K562 (cell line): Measurements from ENCODE around the gene NTRK3. TPM values are rescaled to one million over a fixed set of nuclear protein-coding genes. Genes with fewer than 3 reads are reported as not detected.

Source experiments
- RAD51 ChIP-seq: fragments of 450-650 bp; IDR thresholded peaks from 2 replicates; pipeline ENCODE4 v1.7.1; 2016; ENCODE audit warnings: low read depth, mild to moderate bottlenecking, borderline replicate concordance
- SIX5 ChIP-seq, 2 experiments: IDR thresholded peaks; 2 replicates each; pipeline ENCODE4 v1.6.1; 2011; ENCODE audit warnings: low read length in 2 of 2, borderline replicate concordance in 1 of 2, low read depth in 1 of 2, mild to moderate bottlenecking in 1 of 2, moderate library complexity in 1 of 2; ENCODE audit not compliant: insufficient read depth in 1 of 2
- SREBF1 ChIP-seq: fragments of 150-350 bp; IDR thresholded peaks from 2 replicates; pipeline ENCODE4 v1.6.1; 2014; ENCODE audit warnings: antibody characterized with exemption, low read depth, low read length, borderline replicate concordance
- polyA plus RNA-seq, 8 experiments: library from polyadenylated mRNA; depleted of rRNA in 4 of 8; stranded (reverse) in 5 of 8; unstranded in 3 of 8; fragments of >200 nt; fragmentation: Nextera tagmentation in 2 of 8; fragmentation: Illumina TruSeq in 1 of 8; extraction: Ambion mirVana in 2 of 8; extraction: Trizol in 1 of 8; gene quantifications; 2 replicates each; pipeline versions ENCODE4 v1.2.1 to v1.2.3, GENCODE V29; 2011 to 2014; ENCODE audit warnings: inconsistent platforms in 1 of 8, missing spikeins in 1 of 8
- total RNA-seq, 7 experiments: library from RNA; depleted of rRNA in 6 of 7; stranded (reverse); fragments of >200 nt in 6 of 7; fragmentation: Illumina TruSeq in 2 of 7; extraction: Trizol in 2 of 7; gene quantifications; 2 replicates each; pipeline versions ENCODE4 v1.2.1 to v1.2.3, GENCODE V29; 2011 to 2021; ENCODE audit warnings: low replicate concordance in 1 of 7
- TF ChIP-seq, protein P1 (sequence below): fragments of 450-650 bp; IDR thresholded peaks from 2 replicates; pipeline ENCODE4 v1.6.1; 2016; ENCODE audit warnings: low read depth
- TF ChIP-seq, protein P2 (sequence below): fragments of 250-450 bp; sonication (Bioruptor Pico); IDR thresholded peaks from 2 replicates; pipeline ENCODE4 v1.8.0; 2022; ENCODE audit warnings: moderate library complexity, mild to moderate bottlenecking, inconsistent platforms
- TF ChIP-seq, protein P3 (sequence below), 2 experiments: fragments of 450-650 bp; formaldehyde crosslinking in 1 of 2; IDR thresholded peaks; 2 replicates each; pipeline versions ENCODE4 v1.4.0 to v1.6.1; 2014 to 2020; ENCODE audit warnings: mild to moderate bottlenecking in 2 of 2, borderline replicate concordance in 1 of 2, low read depth in 1 of 2

Gene NTRK3
- total and polyA plus RNA-seq, 9 of the 15 experiments (the other 6 are each of a cell fraction or from before 2014, with no cell fraction given): 0.11 to 0.13 TPM; not detected in 7

DNA sequence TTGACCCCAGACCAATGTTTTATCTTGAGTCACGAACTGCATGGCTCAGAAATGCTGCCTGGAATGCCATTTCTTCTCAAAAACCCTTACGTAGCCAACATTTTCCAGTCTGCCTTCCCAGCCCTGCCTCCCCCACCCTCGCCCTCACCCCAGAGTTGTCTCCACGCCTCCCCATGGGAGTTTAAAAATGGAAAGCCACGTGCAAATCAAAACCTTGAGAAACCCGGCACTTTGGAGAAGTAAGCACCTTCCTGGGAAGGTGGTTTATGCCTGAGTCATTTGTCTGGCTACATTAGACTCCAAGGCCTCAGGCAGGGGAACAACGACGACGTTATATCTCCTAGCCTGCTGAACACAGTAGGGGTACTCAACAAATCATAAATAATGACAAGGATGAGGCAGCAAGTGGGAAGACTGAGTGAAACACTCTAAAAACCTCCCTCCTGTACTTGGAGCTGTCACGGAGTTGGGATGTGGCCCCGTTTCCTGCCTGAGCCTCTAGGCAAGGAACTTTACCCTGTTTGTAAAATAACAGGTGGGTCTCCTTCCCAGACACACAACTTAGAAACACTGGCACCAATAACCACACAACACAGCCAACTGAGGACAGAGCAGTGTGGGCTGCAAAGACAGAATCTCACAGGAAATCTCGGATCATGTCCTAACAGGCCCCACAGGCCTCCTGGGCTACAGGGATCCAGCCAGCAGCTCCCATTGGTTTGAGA is 179.1 kb downstream of the NTRK3 start (continued):
- TF ChIP-seq, protein P1, sequence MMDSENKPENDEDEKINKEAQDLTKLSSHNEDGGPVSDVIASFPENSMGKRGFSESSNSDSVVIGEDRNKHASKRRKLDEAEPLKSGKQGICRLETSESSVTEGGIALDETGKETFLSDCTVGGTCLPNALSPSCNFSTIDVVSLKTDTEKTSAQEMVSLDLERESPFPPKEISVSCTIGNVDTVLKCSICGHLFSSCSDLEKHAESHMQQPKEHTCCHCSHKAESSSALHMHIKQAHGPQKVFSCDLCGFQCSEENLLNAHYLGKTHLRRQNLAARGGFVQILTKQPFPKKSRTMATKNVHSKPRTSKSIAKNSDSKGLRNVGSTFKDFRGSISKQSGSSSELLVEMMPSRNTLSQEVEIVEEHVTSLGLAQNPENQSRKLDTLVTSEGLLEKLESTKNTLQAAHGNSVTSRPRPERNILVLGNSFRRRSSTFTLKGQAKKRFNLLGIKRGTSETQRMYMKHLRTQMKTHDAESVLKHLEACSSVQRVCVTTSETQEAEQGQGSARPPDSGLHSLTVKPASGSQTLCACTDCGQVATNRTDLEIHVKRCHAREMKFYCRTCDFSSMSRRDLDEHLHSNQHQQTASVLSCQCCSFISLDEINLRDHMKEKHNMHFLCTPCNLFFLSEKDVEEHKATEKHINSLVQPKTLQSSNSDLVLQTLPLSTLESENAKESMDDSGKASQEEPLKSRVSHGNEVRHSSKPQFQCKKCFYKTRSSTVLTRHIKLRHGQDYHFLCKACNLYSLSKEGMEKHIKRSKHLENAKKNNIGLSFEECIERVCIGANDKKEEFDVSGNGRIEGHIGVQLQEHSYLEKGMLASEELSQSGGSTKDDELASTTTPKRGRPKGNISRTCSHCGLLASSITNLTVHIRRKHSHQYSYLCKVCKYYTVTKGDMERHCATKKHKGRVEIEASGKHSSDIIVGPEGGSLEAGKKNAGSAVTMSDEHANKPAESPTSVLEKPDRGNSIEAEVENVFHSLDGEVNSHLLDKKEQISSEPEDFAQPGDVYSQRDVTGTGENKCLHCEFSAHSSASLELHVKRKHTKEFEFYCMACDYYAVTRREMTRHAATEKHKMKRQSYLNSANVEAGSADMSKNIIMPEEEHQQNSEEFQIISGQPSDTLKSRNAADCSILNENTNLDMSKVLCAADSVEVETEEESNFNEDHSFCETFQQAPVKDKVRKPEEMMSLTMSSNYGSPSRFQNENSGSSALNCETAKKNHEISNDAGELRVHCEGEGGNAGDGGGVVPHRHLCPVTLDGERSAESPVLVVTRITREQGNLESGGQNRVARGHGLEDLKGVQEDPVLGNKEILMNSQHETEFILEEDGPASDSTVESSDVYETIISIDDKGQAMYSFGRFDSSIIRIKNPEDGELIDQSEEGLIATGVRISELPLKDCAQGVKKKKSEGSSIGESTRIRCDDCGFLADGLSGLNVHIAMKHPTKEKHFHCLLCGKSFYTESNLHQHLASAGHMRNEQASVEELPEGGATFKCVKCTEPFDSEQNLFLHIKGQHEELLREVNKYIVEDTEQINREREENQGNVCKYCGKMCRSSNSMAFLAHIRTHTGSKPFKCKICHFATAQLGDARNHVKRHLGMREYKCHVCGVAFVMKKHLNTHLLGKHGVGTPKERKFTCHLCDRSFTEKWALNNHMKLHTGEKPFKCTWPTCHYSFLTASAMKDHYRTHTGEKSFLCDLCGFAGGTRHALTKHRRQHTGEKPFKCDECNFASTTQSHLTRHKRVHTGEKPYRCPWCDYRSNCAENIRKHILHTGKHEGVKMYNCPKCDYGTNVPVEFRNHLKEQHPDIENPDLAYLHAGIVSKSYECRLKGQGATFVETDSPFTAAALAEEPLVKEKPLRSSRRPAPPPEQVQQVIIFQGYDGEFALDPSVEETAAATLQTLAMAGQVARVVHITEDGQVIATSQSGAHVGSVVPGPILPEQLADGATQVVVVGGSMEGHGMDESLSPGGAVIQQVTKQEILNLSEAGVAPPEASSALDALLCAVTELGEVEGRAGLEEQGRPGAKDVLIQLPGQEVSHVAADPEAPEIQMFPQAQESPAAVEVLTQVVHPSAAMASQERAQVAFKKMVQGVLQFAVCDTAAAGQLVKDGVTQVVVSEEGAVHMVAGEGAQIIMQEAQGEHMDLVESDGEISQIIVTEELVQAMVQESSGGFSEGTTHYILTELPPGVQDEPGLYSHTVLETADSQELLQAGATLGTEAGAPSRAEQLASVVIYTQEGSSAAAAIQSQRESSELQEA: no peak
- TF ChIP-seq, protein P2, sequence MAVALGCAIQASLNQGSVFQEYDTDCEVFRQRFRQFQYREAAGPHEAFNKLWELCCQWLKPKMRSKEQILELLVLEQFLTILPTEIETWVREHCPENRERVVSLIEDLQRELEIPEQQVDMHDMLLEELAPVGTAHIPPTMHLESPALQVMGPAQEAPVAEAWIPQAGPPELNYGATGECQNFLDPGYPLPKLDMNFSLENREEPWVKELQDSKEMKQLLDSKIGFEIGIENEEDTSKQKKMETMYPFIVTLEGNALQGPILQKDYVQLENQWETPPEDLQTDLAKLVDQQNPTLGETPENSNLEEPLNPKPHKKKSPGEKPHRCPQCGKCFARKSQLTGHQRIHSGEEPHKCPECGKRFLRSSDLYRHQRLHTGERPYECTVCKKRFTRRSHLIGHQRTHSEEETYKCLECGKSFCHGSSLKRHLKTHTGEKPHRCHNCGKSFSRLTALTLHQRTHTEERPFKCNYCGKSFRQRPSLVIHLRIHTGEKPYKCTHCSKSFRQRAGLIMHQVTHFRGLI (CRISPR knock-in tag): no peak
- TF ChIP-seq RAD51 (no peak), SREBF1 (no peak), SIX5 (IDR thresholded peaks at IDR 0.05; ENCODE audit: borderline replicate concordance in 1 of 2, insufficient read depth in 1 of 2, low read depth in 1 of 2, low read length in 2 of 2) (no peak)
- TF ChIP-seq, protein P3, sequence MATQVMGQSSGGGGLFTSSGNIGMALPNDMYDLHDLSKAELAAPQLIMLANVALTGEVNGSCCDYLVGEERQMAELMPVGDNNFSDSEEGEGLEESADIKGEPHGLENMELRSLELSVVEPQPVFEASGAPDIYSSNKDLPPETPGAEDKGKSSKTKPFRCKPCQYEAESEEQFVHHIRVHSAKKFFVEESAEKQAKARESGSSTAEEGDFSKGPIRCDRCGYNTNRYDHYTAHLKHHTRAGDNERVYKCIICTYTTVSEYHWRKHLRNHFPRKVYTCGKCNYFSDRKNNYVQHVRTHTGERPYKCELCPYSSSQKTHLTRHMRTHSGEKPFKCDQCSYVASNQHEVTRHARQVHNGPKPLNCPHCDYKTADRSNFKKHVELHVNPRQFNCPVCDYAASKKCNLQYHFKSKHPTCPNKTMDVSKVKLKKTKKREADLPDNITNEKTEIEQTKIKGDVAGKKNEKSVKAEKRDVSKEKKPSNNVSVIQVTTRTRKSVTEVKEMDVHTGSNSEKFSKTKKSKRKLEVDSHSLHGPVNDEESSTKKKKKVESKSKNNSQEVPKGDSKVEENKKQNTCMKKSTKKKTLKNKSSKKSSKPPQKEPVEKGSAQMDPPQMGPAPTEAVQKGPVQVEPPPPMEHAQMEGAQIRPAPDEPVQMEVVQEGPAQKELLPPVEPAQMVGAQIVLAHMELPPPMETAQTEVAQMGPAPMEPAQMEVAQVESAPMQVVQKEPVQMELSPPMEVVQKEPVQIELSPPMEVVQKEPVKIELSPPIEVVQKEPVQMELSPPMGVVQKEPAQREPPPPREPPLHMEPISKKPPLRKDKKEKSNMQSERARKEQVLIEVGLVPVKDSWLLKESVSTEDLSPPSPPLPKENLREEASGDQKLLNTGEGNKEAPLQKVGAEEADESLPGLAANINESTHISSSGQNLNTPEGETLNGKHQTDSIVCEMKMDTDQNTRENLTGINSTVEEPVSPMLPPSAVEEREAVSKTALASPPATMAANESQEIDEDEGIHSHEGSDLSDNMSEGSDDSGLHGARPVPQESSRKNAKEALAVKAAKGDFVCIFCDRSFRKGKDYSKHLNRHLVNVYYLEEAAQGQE (IDR thresholded peaks at IDR 0.05; ENCODE audit: borderline replicate concordance): no peak
- TF ChIP-seq, protein P3 (CRISPR knock-in tag; IDR thresholded peaks at IDR 0.05; ENCODE audit: low read depth): no peak
